Fibroblast of skin of right quadriceps (primary cell): ENCODE data around the gene SLC25A5.
"Not testable (repeated sequence)": the region's sequence is repeated elsewhere in the genome, so short reads cannot be mapped to it uniquely, and the experiment has no call there.

Experiments
- DNase-seq: peaks from one replicate; pipeline ENCODE4 v3.0.0-alpha.2; 2013

The SLC25A5 gene

GRCh38 chrX:119467842-119468550 is at the start of gene SLC25A5:
Gene SLC25A5, plus strand, starts transcription at chrX:119468444. Its CDS starts 72 bp downstream, at chrX:119468516.
- DNase-seq, result peak; percentile 74

- no peak for DNase-seq
These were observed 49.1 kb upstream of the SLC25A5 start for GRCh38 chrX:119419146-119419545.

GRCh38 chrX:119419898-119420297 is 48.3 kb upstream of the SLC25A5 start:
- DNase-seq, result no peak

- DNase-seq, result no peak
These were observed 47.1 kb upstream of the SLC25A5 start for GRCh38 chrX:119421016-119421705.

GRCh38 chrX:119423631-119424030 is 44.6 kb upstream of the SLC25A5 start:
- DNase-seq, result no peak

GRCh38 chrX:119424999-119425398 is 43.2 kb upstream of the SLC25A5 start:
- no peak for DNase-seq

GRCh38 chrX:119427024-119427794 is 41.0 kb upstream of the SLC25A5 start:
- DNase-seq, result peak; percentile 42

GRCh38 chrX:119427795-119428185 is 40.5 kb upstream of the SLC25A5 start:
- no peak for DNase-seq

- peak; percentile 14 for DNase-seq
These were observed 38.8 kb upstream of the SLC25A5 start for GRCh38 chrX:119429471-119429870.

GRCh38 chrX:119441295-119441694 is 26.9 kb upstream of the SLC25A5 start:
- DNase-seq, result not testable (repeated sequence)

- DNase-seq, result no peak
These were observed 26.0 kb upstream of the SLC25A5 start for GRCh38 chrX:119442286-119442685.

- no peak for DNase-seq
These were observed 15.0 kb upstream of the SLC25A5 start for GRCh38 chrX:119453202-119453601.

GRCh38 chrX:119455264-119455663 is 13.0 kb upstream of the SLC25A5 start:
- DNase-seq, result peak; percentile 46

- peak; percentile 21 for DNase-seq
These were observed 9.1 kb upstream of the SLC25A5 start for GRCh38 chrX:119459181-119459580.

- no peak for DNase-seq
These were observed 2.7 kb upstream of the SLC25A5 start for GRCh38 chrX:119465555-119465954.

- DNase-seq, result no peak
These were observed 1.3 kb upstream of the SLC25A5 start for GRCh38 chrX:119466970-119467369.

- no peak for DNase-seq
These were observed 811 bp upstream of the SLC25A5 start for GRCh38 chrX:119467433-119467832.

GRCh38 chrX:119468551-119469312 is 488 bp downstream of the SLC25A5 start:
- peak; percentile 75 for DNase-seq

GRCh38 chrX:119469313-119469635 is 1.0 kb downstream of the SLC25A5 start:
- DNase-seq, result no peak

GRCh38 chrX:119474615-119475388 is 6.6 kb downstream of the SLC25A5 start:
- DNase-seq, result no peak

- DNase-seq, result peak; percentile 37
These were observed 7.3 kb downstream of the SLC25A5 start for GRCh38 chrX:119475389-119476101.
